Measurements from ENCODE around the gene SPRY4.

- TF ChIP-seq, protein P1, sequence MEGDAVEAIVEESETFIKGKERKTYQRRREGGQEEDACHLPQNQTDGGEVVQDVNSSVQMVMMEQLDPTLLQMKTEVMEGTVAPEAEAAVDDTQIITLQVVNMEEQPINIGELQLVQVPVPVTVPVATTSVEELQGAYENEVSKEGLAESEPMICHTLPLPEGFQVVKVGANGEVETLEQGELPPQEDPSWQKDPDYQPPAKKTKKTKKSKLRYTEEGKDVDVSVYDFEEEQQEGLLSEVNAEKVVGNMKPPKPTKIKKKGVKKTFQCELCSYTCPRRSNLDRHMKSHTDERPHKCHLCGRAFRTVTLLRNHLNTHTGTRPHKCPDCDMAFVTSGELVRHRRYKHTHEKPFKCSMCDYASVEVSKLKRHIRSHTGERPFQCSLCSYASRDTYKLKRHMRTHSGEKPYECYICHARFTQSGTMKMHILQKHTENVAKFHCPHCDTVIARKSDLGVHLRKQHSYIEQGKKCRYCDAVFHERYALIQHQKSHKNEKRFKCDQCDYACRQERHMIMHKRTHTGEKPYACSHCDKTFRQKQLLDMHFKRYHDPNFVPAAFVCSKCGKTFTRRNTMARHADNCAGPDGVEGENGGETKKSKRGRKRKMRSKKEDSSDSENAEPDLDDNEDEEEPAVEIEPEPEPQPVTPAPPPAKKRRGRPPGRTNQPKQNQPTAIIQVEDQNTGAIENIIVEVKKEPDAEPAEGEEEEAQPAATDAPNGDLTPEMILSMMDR (IDR thresholded peaks at IDR 0.05), result no peak
- TF ChIP-seq POLR2A (IDR thresholded peaks at IDR 0.05) (no peak), POLR2AphosphoS5 (IDR thresholded peaks at IDR 0.05) (no peak)
These were observed 43.7 kb upstream of the SPRY4 start for GRCh38 chr5:142368529-142368928.
